ENCODE results near the gene NOM1. TPM values are rescaled to one million over a fixed set of nuclear protein-coding genes. Genes with fewer than 3 reads are reported as not detected.

The NOM1 gene
- total and polyA plus RNA-seq, 7 donors = 1.8 to 19.1 (median 14.1) TPM

- Histone ChIP-seq H3K4me3 (no peak overlapping the region), H3K27ac (peak overlapping the region in 2 of 4 donors; percentile 15 to 46)
- WGBS, 2 donors = 91 to 92% methylated on average over 29 of the region's 29 CpGs
Observed at GRCh38 chr7:156985101-156985992, 35.8 kb downstream of the NOM1 start.

DNA sequence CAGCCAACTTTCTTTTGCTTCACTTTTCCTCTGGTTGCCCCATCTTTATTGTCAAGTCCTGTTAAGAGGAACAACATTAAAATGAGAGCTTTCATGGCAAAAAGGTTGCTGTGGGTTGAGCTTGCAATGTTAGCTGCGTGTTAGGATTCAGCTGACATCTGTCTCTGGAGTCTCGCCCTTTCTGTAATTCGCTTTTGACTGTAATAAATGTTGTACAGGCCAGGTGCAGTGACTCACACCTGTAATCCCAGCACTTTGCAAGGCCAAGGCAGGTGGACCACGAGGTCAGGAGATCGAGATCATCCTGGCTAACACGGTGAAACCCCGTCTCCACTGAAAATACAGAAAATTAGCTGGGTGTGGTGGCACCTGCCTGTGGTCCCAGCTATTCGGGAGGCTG, 36.9 kb downstream of the NOM1 start:
- Histone ChIP-seq H3K9me3 (no peaks in the 10 kb centered on the region), H3K36me3 (no peaks in the 10 kb centered on the region), H3K4me1 (peaks cover 0 to 13% (median 11%) of the 10 kb centered on the region in 4 donors), H3K4me3 (no peak overlapping the region), H3K27me3 (peaks cover 0 to 8% (median 0%) of the 10 kb centered on the region in 3 donors), H3K27ac (no peak overlapping the region)
- no peak for TF ChIP-seq EP300 (IDR thresholded peaks at IDR 0.05)
- DNase-seq = no peak
- WGBS, 2 donors = 29 to 79% methylated on average over 8 of the region's 8 CpGs
- intact Hi-C loops (cut with DNase I) = no loop called here

More at GRCh38 chr7:156985101-156985992, 35.8 kb downstream of the NOM1 start:
- H3K9me3 ChIP-seq = no peaks in the 10 kb centered on the region
- DNase-seq = no peak
- peaks cover 0 to 13% (median 11%) of the 10 kb centered on the region in 4 donors for H3K4me1 ChIP-seq
- peaks cover 0 to 4% (median 0%) of the 10 kb centered on the region in 3 donors for H3K27me3 ChIP-seq
- intact Hi-C loops (cut with DNase I) = no loop called here
- no peak for TF ChIP-seq EP300 (IDR thresholded peaks at IDR 0.05)
- TF ChIP-seq POLR2A (IDR thresholded peaks at IDR 0.05) = no peak
- no peak for TF ChIP-seq CTCF (IDR thresholded peaks at IDR 0.05)
- no peak for TF ChIP-seq POLR2AphosphoS5 (IDR thresholded peaks at IDR 0.05)
- H3K36me3 ChIP-seq = no peaks in the 10 kb centered on the region

GRCh38 chr7:156988343-156989185, 39.1 kb downstream of the NOM1 start:
- H3K27ac ChIP-seq = no peak overlapping the region
- peaks cover 0 to 28% (median 12%) of the 10 kb centered on the region in 3 donors for H3K27me3 ChIP-seq
- 87 to 88% methylated on average over 27 of the region's 27 CpGs for WGBS, 2 donors
- TF ChIP-seq EP300 (IDR thresholded peaks at IDR 0.05) = no peak
- TF ChIP-seq POLR2A (IDR thresholded peaks at IDR 0.05) = no peak
- no peak for TF ChIP-seq CTCF (IDR thresholded peaks at IDR 0.05)
- TF ChIP-seq POLR2AphosphoS5 (IDR thresholded peaks at IDR 0.05) = no peak
- peaks cover 0 to 17% (median 11%) of the 10 kb centered on the region in 4 donors for H3K4me1 ChIP-seq
- intact Hi-C loops (cut with DNase I) = no loop called here
- no peaks in the 10 kb centered on the region for H3K36me3 ChIP-seq
- H3K4me3 ChIP-seq = no peak overlapping the region
- no peaks in the 10 kb centered on the region for H3K9me3 ChIP-seq
- DNase-seq = no peak

GRCh38 chr7:156989766-156990535, 40.4 kb downstream of the NOM1 start:
- H3K27me3 ChIP-seq = peaks cover 0 to 42% (median 19%) of the 10 kb centered on the region in 3 donors
- no peaks in the 10 kb centered on the region for H3K36me3 ChIP-seq
- no peak overlapping the region for H3K27ac ChIP-seq
- H3K9me3 ChIP-seq = no peaks in the 10 kb centered on the region
- TF ChIP-seq POLR2AphosphoS5 (IDR thresholded peaks at IDR 0.05) (no peak), EP300 (IDR thresholded peaks at IDR 0.05) (no peak), POLR2A (IDR thresholded peaks at IDR 0.05) (no peak), CTCF (IDR thresholded peaks at IDR 0.05) (no peak)
- DNase-seq = no peak
- no peak overlapping the region for H3K4me3 ChIP-seq
- intact Hi-C loops (cut with DNase I) = no loop called here
- H3K4me1 ChIP-seq = peaks cover 0 to 6% (median 3%) of the 10 kb centered on the region in 4 donors
- whole genome bisulfite sequencing, 2 donors = 93 to 94% methylated on average over 25 of the region's 25 CpGs
